GM15510 (cell line): ENCODE results near the gene ADAMTS14.

Source experiments
- POLR2A ChIP-seq: IDR thresholded peaks from 3 replicates; pipeline ENCODE4 v1.6.1; 2011; ENCODE audit warnings: borderline replicate concordance; ENCODE audit not compliant: insufficient read length; ENCODE audit errors: extremely low read depth

ADAMTS14 gene

GRCh38 chr10:70791386-70792039, 119.2 kb downstream of the ADAMTS14 start:
- TF ChIP-seq POLR2A: no peak

- TF ChIP-seq POLR2A: no peak
Measured at GRCh38 chr10:70795613-70796012, 123.3 kb downstream of the ADAMTS14 start.

GRCh38 chr10:70797840-70798239, 125.5 kb downstream of the ADAMTS14 start:
- no peak for TF ChIP-seq POLR2A

GRCh38 chr10:70799124-70799523, 126.8 kb downstream of the ADAMTS14 start:
- TF ChIP-seq POLR2A: no peak

GRCh38 chr10:70801854-70802253, 129.5 kb downstream of the ADAMTS14 start:
- no peak for TF ChIP-seq POLR2A

- TF ChIP-seq POLR2A: no peak
Measured at GRCh38 chr10:70803775-70804420, 131.6 kb downstream of the ADAMTS14 start.

- TF ChIP-seq POLR2A: no peak
Measured at GRCh38 chr10:70804421-70804808, 132.1 kb downstream of the ADAMTS14 start.

GRCh38 chr10:70805619-70806215, 133.4 kb downstream of the ADAMTS14 start:
- TF ChIP-seq POLR2A: no peak

- no peak for TF ChIP-seq POLR2A
Measured at GRCh38 chr10:70806841-70807240, 134.5 kb downstream of the ADAMTS14 start.

- TF ChIP-seq POLR2A: no peak
Measured at GRCh38 chr10:70807556-70807955, 135.2 kb downstream of the ADAMTS14 start.

GRCh38 chr10:70809011-70809611, 136.8 kb downstream of the ADAMTS14 start:
- no peak for TF ChIP-seq POLR2A

GRCh38 chr10:70809726-70810125, 137.4 kb downstream of the ADAMTS14 start:
- no peak for TF ChIP-seq POLR2A

- TF ChIP-seq POLR2A: no peak
Measured at GRCh38 chr10:70810967-70811366, 138.7 kb downstream of the ADAMTS14 start.

- no peak for TF ChIP-seq POLR2A
Measured at GRCh38 chr10:70811881-70812280, 139.6 kb downstream of the ADAMTS14 start.
